DND-41 (cell line): ENCODE measurements around the gene DGKB.

Experiments
- ATAC-seq: fragments of 200-7000 bp; cut with Tn5 transposase; 3 replicates; pipeline ENCODE4 v1.9.1; 2021; ENCODE audit warnings: low read depth; ENCODE audit not compliant: insufficient read depth
- DNase-seq: peaks from one replicate; pipeline ENCODE4 v3.0.0-alpha.2; 2020
- H2AFZ ChIP-seq: 2 replicates; pipeline ENCODE4 v1.6.0; 2012; ENCODE audit warnings: low read depth, low read length
- H3K27ac ChIP-seq: 2 replicates; pipeline ENCODE4 v1.5.1; 2012; ENCODE audit warnings: low read length, inconsistent platforms
- H3K27me3 ChIP-seq: fragments of 200-600 bp; sonication (generic); 2 replicates; pipeline ENCODE4 v1.6.0; 2012; ENCODE audit warnings: low read length, mild to moderate bottlenecking, inconsistent platforms; ENCODE audit not compliant: insufficient read depth, poor library complexity
- H3K36me3 ChIP-seq: 2 replicates; pipeline ENCODE4 v1.5.1; 2012; ENCODE audit warnings: low read length, inconsistent platforms; ENCODE audit not compliant: insufficient read depth
- H3K4me1 ChIP-seq: 2 replicates; pipeline ENCODE4 v1.5.1; 2012; ENCODE audit warnings: mild to moderate bottlenecking, low read length; ENCODE audit not compliant: insufficient read depth
- H3K4me2 ChIP-seq: 2 replicates; pipeline ENCODE4 v1.6.0; 2012; ENCODE audit warnings: mild to moderate bottlenecking, moderate library complexity, low read length, inconsistent platforms; ENCODE audit not compliant: insufficient read depth
- H3K4me3 ChIP-seq, 2 experiments: fragments of 200-600 bp in 1 of 2; shearing (Covaris generic) in 1 of 2; 2 replicates each; pipeline ENCODE4 v1.5.1; 2012 to 2016; ENCODE audit warnings: inconsistent platforms in 2 of 2, low read length in 2 of 2, mild to moderate bottlenecking in 2 of 2, low read depth in 1 of 2, moderate library complexity in 1 of 2
- H3K79me2 ChIP-seq: 2 replicates; pipeline ENCODE4 v1.6.0; 2012; ENCODE audit warnings: low read length, inconsistent platforms; ENCODE audit not compliant: insufficient read depth
- H3K9ac ChIP-seq: 2 replicates; pipeline ENCODE4 v1.6.0; 2012; ENCODE audit warnings: low read depth, mild to moderate bottlenecking, inconsistent platforms, low read length, moderate library complexity
- H3K9me3 ChIP-seq: 2 replicates; pipeline ENCODE4 v1.5.1; 2012; ENCODE audit warnings: low read length, moderate library complexity, mild to moderate bottlenecking, inconsistent platforms; ENCODE audit not compliant: insufficient read depth, severe bottlenecking
- H4K20me1 ChIP-seq: 2 replicates; pipeline ENCODE4 v1.6.0; 2012; ENCODE audit warnings: low read length; ENCODE audit not compliant: insufficient read depth
- EZH2 ChIP-seq: IDR thresholded peaks from 3 replicates; pipeline ENCODE4 v1.6.1; 2012; ENCODE audit warnings: borderline replicate concordance, low read depth, mild to moderate bottlenecking, moderate library complexity, low read length, inconsistent platforms; ENCODE audit not compliant: severe bottlenecking
- TF ChIP-seq, protein P1 (sequence below): IDR thresholded peaks from 2 replicates; pipeline ENCODE4 v1.5.1; 2012; ENCODE audit warnings: borderline replicate concordance, low read length, moderate library complexity, mild to moderate bottlenecking; ENCODE audit not compliant: poor library complexity, severe bottlenecking; ENCODE audit errors: extremely low read depth

Gene DGKB

GRCh38 chr7:14806891-14807290, 95.7 kb downstream of the DGKB start:
- H3K27me3 ChIP-seq, result no peaks in the 10 kb centered on the region
- no peaks in the 10 kb centered on the region for H3K79me2 ChIP-seq
- ATAC-seq, result no peak
- H3K9me3 ChIP-seq, result no peaks in the 10 kb centered on the region
- H4K20me1 ChIP-seq, result no peaks in the 10 kb centered on the region
- no peak overlapping the region for H3K27ac ChIP-seq
- H3K36me3 ChIP-seq, result no peaks in the 10 kb centered on the region
- H2AFZ ChIP-seq, result no peak overlapping the region
- no peak overlapping the region for H3K9ac ChIP-seq
- no peak overlapping the region for H3K4me2 ChIP-seq
- TF ChIP-seq, protein P1, sequence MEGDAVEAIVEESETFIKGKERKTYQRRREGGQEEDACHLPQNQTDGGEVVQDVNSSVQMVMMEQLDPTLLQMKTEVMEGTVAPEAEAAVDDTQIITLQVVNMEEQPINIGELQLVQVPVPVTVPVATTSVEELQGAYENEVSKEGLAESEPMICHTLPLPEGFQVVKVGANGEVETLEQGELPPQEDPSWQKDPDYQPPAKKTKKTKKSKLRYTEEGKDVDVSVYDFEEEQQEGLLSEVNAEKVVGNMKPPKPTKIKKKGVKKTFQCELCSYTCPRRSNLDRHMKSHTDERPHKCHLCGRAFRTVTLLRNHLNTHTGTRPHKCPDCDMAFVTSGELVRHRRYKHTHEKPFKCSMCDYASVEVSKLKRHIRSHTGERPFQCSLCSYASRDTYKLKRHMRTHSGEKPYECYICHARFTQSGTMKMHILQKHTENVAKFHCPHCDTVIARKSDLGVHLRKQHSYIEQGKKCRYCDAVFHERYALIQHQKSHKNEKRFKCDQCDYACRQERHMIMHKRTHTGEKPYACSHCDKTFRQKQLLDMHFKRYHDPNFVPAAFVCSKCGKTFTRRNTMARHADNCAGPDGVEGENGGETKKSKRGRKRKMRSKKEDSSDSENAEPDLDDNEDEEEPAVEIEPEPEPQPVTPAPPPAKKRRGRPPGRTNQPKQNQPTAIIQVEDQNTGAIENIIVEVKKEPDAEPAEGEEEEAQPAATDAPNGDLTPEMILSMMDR, result no peak
- no peak for TF ChIP-seq EZH2
- no peak overlapping the region for H3K4me3 ChIP-seq
- DNase-seq, result no peak
- no peaks in the 10 kb centered on the region for H3K4me1 ChIP-seq

DNA sequence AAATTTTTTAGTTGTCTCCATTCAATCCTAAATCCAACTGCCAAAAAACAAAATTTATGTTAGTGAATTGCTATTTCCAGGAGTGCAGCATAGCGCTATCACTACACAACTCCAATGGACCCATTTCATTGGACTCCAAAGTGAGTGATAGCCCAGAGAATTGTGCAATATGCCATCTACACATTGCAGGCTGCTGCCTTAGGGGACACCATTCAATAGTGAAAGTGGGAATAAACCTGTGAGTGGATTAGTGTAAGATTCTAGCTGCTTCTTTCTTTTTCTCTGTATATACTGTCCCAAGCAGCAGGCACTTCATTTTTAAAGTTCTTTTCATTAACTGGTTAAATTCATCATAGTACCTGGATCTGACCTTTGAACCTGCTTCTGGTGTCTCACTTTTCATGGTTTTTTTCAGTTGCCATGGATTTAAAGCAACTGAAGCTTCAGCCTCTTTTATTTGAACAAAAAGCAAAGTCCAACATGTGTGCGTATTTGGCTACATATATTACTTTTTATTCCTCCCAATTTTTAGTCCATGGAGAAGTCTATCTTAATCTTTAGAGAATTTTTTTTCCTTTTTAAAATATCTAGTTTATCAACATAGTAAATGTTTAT, 97.3 kb downstream of the DGKB start:
- Histone ChIP-seq H3K36me3 (no peaks in the 10 kb centered on the region), H3K4me3 (no peak overlapping the region), H3K79me2 (no peaks in the 10 kb centered on the region), H3K4me2 (no peak overlapping the region), H4K20me1 (no peaks in the 10 kb centered on the region), H3K9ac (no peak overlapping the region), H2AFZ (no peak overlapping the region), H3K9me3 (no peaks in the 10 kb centered on the region), H3K4me1 (no peaks in the 10 kb centered on the region), H3K27me3 (no peaks in the 10 kb centered on the region), H3K27ac (no peak overlapping the region)
- ATAC-seq (no peak), DNase-seq (no peak)
- TF ChIP-seq, protein P1, result no peak
- TF ChIP-seq EZH2, result no peak

GRCh38 chr7:14800664-14801063, 101.9 kb downstream of the DGKB start:
- H2AFZ ChIP-seq, result no peak overlapping the region
- H3K9me3 ChIP-seq, result no peaks in the 10 kb centered on the region
- H4K20me1 ChIP-seq, result no peaks in the 10 kb centered on the region
- ATAC-seq (no peak), DNase-seq (no peak)
- no peak overlapping the region for H3K4me3 ChIP-seq
- TF ChIP-seq, protein P1, result no peak
- no peak for TF ChIP-seq EZH2
- H3K4me2 ChIP-seq, result no peak overlapping the region
- no peaks in the 10 kb centered on the region for H3K4me1 ChIP-seq
- H3K27me3 ChIP-seq, result no peaks in the 10 kb centered on the region
- no peaks in the 10 kb centered on the region for H3K79me2 ChIP-seq
- no peaks in the 10 kb centered on the region for H3K36me3 ChIP-seq
- no peak overlapping the region for H3K27ac ChIP-seq
- no peak overlapping the region for H3K9ac ChIP-seq

GRCh38 chr7:14793151-14793550, 109.4 kb downstream of the DGKB start:
- H3K9ac ChIP-seq, result no peak overlapping the region
- ATAC-seq, result no peak
- no peak overlapping the region for H3K4me2 ChIP-seq

More at GRCh38 chr7:14793151-14793550, 109.4 kb downstream of the DGKB start:
- H3K4me1 ChIP-seq, result no peaks in the 10 kb centered on the region
- no peaks in the 10 kb centered on the region for H3K36me3 ChIP-seq
- no peaks in the 10 kb centered on the region for H3K27me3 ChIP-seq
- TF ChIP-seq, protein P1, result no peak
- TF ChIP-seq EZH2, result no peak
- no peaks in the 10 kb centered on the region for H3K9me3 ChIP-seq
- DNase-seq, result no peak
- no peaks in the 10 kb centered on the region for H3K79me2 ChIP-seq
- H4K20me1 ChIP-seq, result no peaks in the 10 kb centered on the region
- no peak overlapping the region for H3K27ac ChIP-seq
- H3K4me3 ChIP-seq, result no peak overlapping the region
- no peak overlapping the region for H2AFZ ChIP-seq
